NOMO-1 (cell line): ENCODE results near the gene SLC23A3.

ENCODE experiments used
- DNase-seq, 2 experiments: peaks; one replicate each; lab custom pipeline; 2025; ENCODE audit not compliant: unreplicated experiment in 2 of 2; lab: John Stamatoyannopoulos, UW

SLC23A3 gene

GRCh38 chr2:219155054-219155644 lies 14.7 kb downstream of the SLC23A3 start:
- peak; percentile 67 to 71 for DNase-seq

- DNase-seq: no peak
Measured at GRCh38 chr2:219149667-219150066, 20.2 kb downstream of the SLC23A3 start.

- DNase-seq: no peak
Measured at GRCh38 chr2:219142329-219142728, 27.5 kb downstream of the SLC23A3 start.

GRCh38 chr2:219140722-219141121 lies 29.1 kb downstream of the SLC23A3 start:
- no peak for DNase-seq

GRCh38 chr2:219133976-219134375 lies 35.9 kb downstream of the SLC23A3 start:
- peak in 1 of 2 experiments; percentile 14 for DNase-seq

- DNase-seq: no peak
Measured at GRCh38 chr2:219131744-219132143, 38.1 kb downstream of the SLC23A3 start.

- DNase-seq: no peak
Measured at GRCh38 chr2:219131327-219131726, 38.5 kb downstream of the SLC23A3 start.

- DNase-seq: no peak
Measured at GRCh38 chr2:219129589-219129988, 40.2 kb downstream of the SLC23A3 start.

GRCh38 chr2:219128396-219128795 lies 41.4 kb downstream of the SLC23A3 start:
- no peak for DNase-seq

GRCh38 chr2:219127037-219127635 lies 42.7 kb downstream of the SLC23A3 start:
- no peak for DNase-seq

GRCh38 chr2:219126555-219126954 lies 43.3 kb downstream of the SLC23A3 start:
- no peak for DNase-seq

- no peak for DNase-seq
Measured at GRCh38 chr2:219125886-219126270, 44.0 kb downstream of the SLC23A3 start.

GRCh38 chr2:219125225-219125885 lies 44.5 kb downstream of the SLC23A3 start:
- DNase-seq: no peak

GRCh38 chr2:219124381-219125110 lies 45.3 kb downstream of the SLC23A3 start:
- no peak for DNase-seq

- no peak for DNase-seq
Measured at GRCh38 chr2:219123356-219124135, 46.3 kb downstream of the SLC23A3 start.

- DNase-seq: no peak
Measured at GRCh38 chr2:219122202-219122980, 47.4 kb downstream of the SLC23A3 start.

GRCh38 chr2:219120082-219120481 lies 49.7 kb downstream of the SLC23A3 start:
- no peak for DNase-seq

GRCh38 chr2:219119422-219120043 lies 50.3 kb downstream of the SLC23A3 start:
- peak in 1 of 2 experiments; percentile 50 for DNase-seq

GRCh38 chr2:219118504-219118903 lies 51.3 kb downstream of the SLC23A3 start:
- DNase-seq: peak; percentile 57 to 80
